ENCODE measurements around the gene NUP214. TPM values are rescaled to one million over a fixed set of nuclear protein-coding genes. Genes with fewer than 3 reads are reported as not detected.

The NUP214 gene
- polyA plus RNA-seq, 3 donors from 2014 or later = 4.9 to 20.1 (median 9.9) TPM

- DNase-seq = no peak
- peaks cover 1 to 6% of the 10 kb centered on the region in 2 donors for H3K4me1 Mint-ChIP-seq
- no peak overlapping the region for H3K4me3 Mint-ChIP-seq
- peaks cover 0 to 8% (median 2%) of the 10 kb centered on the region in 3 donors for H3K27me3 Mint-ChIP-seq (ENCODE audit: low read depth in 3 of 3)
- peaks cover 43 to 59% (median 48%) of the 10 kb centered on the region in 3 donors for H3K36me3 Mint-ChIP-seq
- H3K27ac Mint-ChIP-seq = peak overlapping the region in 2 of 6 donors; percentile 18 to 34
- peaks cover 15 to 27% (median 18%) of the 10 kb centered on the region in 6 donors for H3K9me3 Mint-ChIP-seq
Measured at GRCh38 chr9:131214876-131215275, 89.5 kb downstream of the NUP214 start.

DNA sequence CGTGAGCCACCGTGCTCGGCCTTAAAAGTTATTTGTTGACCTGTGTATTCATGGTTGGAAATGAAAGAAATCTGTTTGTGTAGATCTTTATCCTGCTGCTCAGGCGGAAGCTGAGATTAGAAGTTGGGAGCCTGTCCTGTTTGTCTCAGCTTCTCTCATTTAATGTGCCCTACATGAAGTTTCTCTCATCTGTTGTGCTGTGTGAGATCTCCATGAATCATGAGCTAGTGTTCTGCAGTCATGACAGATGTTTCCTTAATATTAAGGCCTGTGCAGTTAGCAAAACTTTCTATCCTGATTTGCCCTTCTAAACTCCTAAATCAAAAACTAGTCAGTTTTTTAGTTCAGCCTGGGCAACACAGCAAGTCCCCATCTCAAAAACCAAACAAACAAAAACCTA is 91.4 kb downstream of the NUP214 start:
- Mint-ChIP-seq H3K27me3 (ENCODE audit: low read depth in 3 of 3) (peaks cover 0 to 4% (median 0%) of the 10 kb centered on the region in 3 donors), H3K36me3 (peaks cover 26 to 41% (median 37%) of the 10 kb centered on the region in 3 donors), H3K4me3 (no peak overlapping the region), H3K4me1 (peaks cover 1 to 6% of the 10 kb centered on the region in 2 donors), H3K27ac (peak overlapping the region in 1 of 6 donors; percentile 19), H3K9me3 (peaks cover 8 to 12% (median 11%) of the 10 kb centered on the region in 6 donors)
- DNase-seq = no peak

- Mint-ChIP-seq H3K27ac (no peak overlapping the region), H3K4me3 (no peak overlapping the region), H3K36me3 (peaks cover 23 to 35% (median 33%) of the 10 kb centered on the region in 3 donors), H3K4me1 (peaks cover 1 to 6% of the 10 kb centered on the region in 2 donors), H3K9me3 (peaks cover 3 to 6% (median 5%) of the 10 kb centered on the region in 6 donors), H3K27me3 (ENCODE audit: low read depth in 3 of 3) (no peaks in the 10 kb centered on the region)
- no peak for DNase-seq
Measured at GRCh38 chr9:131217331-131218031, 92.1 kb downstream of the NUP214 start.

DNA sequence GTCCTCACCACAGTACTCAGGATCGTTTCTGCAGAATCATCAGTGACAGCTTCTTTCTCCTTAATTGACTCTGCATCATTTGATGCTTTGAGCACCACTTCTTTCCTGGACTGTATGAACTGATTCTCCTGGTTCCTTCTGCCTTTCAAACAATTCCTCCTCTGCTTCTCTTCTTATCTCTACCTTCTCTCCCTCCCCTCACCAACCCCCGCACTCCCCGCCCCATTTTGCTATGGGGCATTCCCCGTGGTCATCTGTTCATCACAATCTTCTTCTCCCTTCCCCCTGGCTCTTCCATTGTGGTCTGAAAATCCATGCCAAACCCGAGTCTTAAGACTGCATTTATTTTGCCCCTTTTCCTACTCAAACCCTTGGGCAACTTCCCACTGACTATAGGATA is 93.0 kb downstream of the NUP214 start:
- peaks cover 25 to 32% (median 31%) of the 10 kb centered on the region in 3 donors for H3K36me3 Mint-ChIP-seq
- H3K9me3 Mint-ChIP-seq = no peaks in the 10 kb centered on the region
- DNase-seq = no peak
- H3K27ac Mint-ChIP-seq = no peak overlapping the region
- H3K27me3 Mint-ChIP-seq (ENCODE audit: low read depth in 3 of 3) = no peaks in the 10 kb centered on the region
- H3K4me3 Mint-ChIP-seq = no peak overlapping the region
- peaks cover 1 to 6% of the 10 kb centered on the region in 2 donors for H3K4me1 Mint-ChIP-seq

GRCh38 chr9:131220485-131220884 is 95.1 kb downstream of the NUP214 start:
- no peak overlapping the region for H3K4me3 Mint-ChIP-seq
- H3K9me3 Mint-ChIP-seq = no peaks in the 10 kb centered on the region
- peaks cover 0 to 2% (median 0%) of the 10 kb centered on the region in 3 donors for H3K27me3 Mint-ChIP-seq (ENCODE audit: low read depth in 3 of 3)
- peaks cover 25 to 35% (median 29%) of the 10 kb centered on the region in 3 donors for H3K36me3 Mint-ChIP-seq
- peaks cover 0 to 1% of the 10 kb centered on the region in 2 donors for H3K4me1 Mint-ChIP-seq
- no peak for DNase-seq
- H3K27ac Mint-ChIP-seq = peak overlapping the region in 1 of 6 donors; percentile 53

- H3K27me3 Mint-ChIP-seq (ENCODE audit: low read depth in 3 of 3) = peaks cover 0 to 2% (median 0%) of the 10 kb centered on the region in 3 donors
- H3K4me1 Mint-ChIP-seq = peaks cover 0 to 1% of the 10 kb centered on the region in 2 donors
- no peak overlapping the region for H3K4me3 Mint-ChIP-seq
- H3K9me3 Mint-ChIP-seq = no peaks in the 10 kb centered on the region
- no peak for DNase-seq
- peak overlapping the region in 1 of 6 donors; percentile 57 for H3K27ac Mint-ChIP-seq
- H3K36me3 Mint-ChIP-seq = peaks cover 21 to 32% (median 31%) of the 10 kb centered on the region in 3 donors
Measured at GRCh38 chr9:131222460-131222859, 97.1 kb downstream of the NUP214 start.

DNA sequence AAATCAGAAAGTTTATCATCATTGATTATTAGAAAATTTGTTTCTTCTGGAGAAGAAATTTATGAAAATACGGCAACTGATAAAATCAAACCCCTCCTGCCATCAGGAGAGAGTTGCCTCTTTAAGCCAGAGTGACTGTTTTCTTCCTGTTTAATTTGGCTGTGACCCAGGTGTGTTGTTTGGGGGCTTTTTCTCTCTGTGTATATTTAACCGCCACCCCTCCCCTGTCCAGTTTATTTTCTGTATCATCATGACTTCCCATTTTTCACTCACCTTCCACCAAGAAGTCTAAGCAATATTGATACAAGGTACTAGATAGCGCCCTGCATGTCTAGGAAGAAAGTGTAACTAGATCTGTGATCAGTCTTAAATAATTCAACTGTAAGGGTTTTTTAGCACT is 100.8 kb downstream of the NUP214 start:
- Mint-ChIP-seq H3K9me3 (no peaks in the 10 kb centered on the region), H3K4me1 (no peaks in the 10 kb centered on the region), H3K4me3 (no peak overlapping the region), H3K27ac (peak overlapping the region in 1 of 6 donors; percentile 71), H3K36me3 (peaks cover 18 to 25% (median 25%) of the 10 kb centered on the region in 3 donors), H3K27me3 (ENCODE audit: low read depth in 3 of 3) (peaks cover 0 to 2% (median 2%) of the 10 kb centered on the region in 3 donors)
- DNase-seq = no peak

DNA sequence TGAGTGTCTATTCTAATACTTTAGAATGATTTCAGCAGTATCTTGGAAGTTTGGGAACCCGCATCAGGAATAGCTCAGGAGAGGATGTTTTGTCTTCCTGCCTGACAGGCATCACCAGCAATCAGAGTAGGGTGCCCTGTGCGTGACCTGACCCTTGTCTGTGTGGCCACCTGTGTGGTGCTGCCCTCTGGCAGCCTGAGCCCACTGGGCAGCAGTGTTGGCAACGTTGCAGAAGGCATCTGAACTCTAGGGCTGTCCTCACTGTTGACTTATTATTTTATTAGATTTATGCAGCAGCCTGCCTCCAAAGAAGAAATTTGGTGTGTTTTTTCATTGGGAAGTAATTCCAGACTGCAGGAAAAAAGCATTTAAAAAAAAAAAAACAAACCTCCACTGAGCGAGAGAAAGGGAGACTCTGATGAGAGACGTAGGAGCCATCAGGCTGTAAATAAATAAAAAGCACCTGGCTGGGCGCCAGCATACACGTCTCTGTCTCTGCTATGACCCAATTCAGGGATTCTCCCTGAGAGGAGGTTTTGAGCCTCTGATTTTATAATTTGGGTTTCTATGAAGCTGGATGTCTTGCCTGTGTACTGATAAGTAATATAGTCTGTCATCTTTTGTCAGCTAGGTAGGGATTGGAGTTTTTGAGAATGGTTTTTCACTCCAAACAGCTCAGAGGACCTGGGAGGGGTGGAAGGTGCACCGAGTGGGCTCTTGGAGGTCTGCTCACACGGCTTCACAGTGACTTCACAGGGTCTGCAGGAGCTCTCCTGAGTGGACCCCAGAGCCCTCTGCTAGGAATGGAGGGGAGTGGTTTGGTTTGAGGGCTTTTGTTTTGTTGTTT is 101.9 kb downstream of the NUP214 start:
- H3K36me3 Mint-ChIP-seq = peaks cover 18 to 30% (median 25%) of the 10 kb centered on the region in 3 donors
- no peaks in the 10 kb centered on the region for H3K4me1 Mint-ChIP-seq
- H3K9me3 Mint-ChIP-seq = no peaks in the 10 kb centered on the region
- DNase-seq = no peak
- H3K4me3 Mint-ChIP-seq = no peak overlapping the region
- H3K27ac Mint-ChIP-seq = no peak overlapping the region
- peaks cover 0 to 4% (median 3%) of the 10 kb centered on the region in 3 donors for H3K27me3 Mint-ChIP-seq (ENCODE audit: low read depth in 3 of 3)

- no peak for DNase-seq
- Mint-ChIP-seq H3K9me3 (no peaks in the 10 kb centered on the region), H3K4me1 (no peaks in the 10 kb centered on the region), H3K27me3 (ENCODE audit: low read depth in 3 of 3) (peaks cover 0 to 4% (median 3%) of the 10 kb centered on the region in 3 donors), H3K36me3 (peaks cover 13 to 26% (median 25%) of the 10 kb centered on the region in 3 donors), H3K4me3 (no peak overlapping the region), H3K27ac (peak overlapping the region in 1 of 6 donors; percentile 67)
Measured at GRCh38 chr9:131227959-131228460, 102.6 kb downstream of the NUP214 start.

- Mint-ChIP-seq H3K27ac (peak overlapping the region in 1 of 6 donors; percentile 66), H3K36me3 (peaks cover 13 to 26% (median 25%) of the 10 kb centered on the region in 3 donors), H3K9me3 (no peaks in the 10 kb centered on the region), H3K27me3 (ENCODE audit: low read depth in 3 of 3) (peaks cover 0 to 7% (median 5%) of the 10 kb centered on the region in 3 donors), H3K4me1 (peaks cover 8 to 9% of the 10 kb centered on the region in 2 donors), H3K4me3 (no peak overlapping the region)
- DNase-seq = no peak
Measured at GRCh38 chr9:131228988-131229387, 103.6 kb downstream of the NUP214 start.

DNA sequence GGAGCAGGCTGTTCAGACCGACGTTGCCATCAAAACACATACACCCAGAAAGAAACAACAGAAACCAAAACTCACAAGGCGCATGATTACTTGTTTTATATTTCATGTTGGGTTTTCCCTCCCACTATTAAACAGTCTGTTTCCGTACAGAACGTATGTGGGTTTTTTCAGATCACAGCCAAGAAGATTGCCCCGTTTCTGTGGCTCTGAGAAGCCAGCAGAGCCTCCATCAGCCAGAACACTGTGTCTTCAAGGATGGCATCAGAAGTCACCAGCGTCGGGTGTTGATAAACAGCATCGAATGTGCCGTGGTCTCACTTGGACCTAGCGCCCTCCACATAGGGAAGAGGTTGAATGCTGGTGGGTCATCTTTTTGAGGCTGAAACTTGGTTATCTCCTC is 108.2 kb downstream of the NUP214 start:
- peaks cover 50 to 55% of the 10 kb centered on the region in 2 donors for H3K4me1 Mint-ChIP-seq
- peak; percentile 27 to 53 (median 52) for DNase-seq
- H3K9me3 Mint-ChIP-seq = no peaks in the 10 kb centered on the region
- H3K4me3 Mint-ChIP-seq = peak overlapping the region; percentile 71 to 87 (median 85)
- peaks cover 11 to 23% (median 21%) of the 10 kb centered on the region in 3 donors for H3K36me3 Mint-ChIP-seq
- H3K27ac Mint-ChIP-seq = peak overlapping the region; percentile 98 to 100 (median 99)
- peaks cover 5 to 13% (median 11%) of the 10 kb centered on the region in 3 donors for H3K27me3 Mint-ChIP-seq (ENCODE audit: low read depth in 3 of 3)

DNA sequence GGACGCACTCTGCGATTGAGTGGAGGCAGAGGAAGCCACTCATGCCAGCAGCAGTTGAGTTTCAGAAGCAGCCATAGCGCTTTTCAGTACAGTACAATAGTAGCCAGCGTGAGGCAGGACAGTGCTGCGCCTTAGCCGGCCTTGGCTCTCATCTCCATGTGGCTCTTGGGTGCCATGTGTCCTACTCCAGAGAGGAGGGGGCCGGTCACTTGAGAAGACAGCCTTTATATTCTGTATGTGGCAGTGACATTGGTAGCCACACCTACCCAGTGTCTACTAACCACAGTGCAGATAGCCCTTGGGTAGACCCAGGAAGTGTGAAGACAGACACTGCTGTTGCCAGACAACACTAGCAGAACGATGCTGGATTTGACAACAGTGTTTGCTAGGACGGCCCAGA is 108.6 kb downstream of the NUP214 start:
- Mint-ChIP-seq H3K27ac (peak overlapping the region; percentile 98 to 100 (median 99)), H3K36me3 (peaks cover 11 to 23% (median 21%) of the 10 kb centered on the region in 3 donors), H3K27me3 (ENCODE audit: low read depth in 3 of 3) (peaks cover 5 to 13% (median 13%) of the 10 kb centered on the region in 3 donors), H3K9me3 (no peaks in the 10 kb centered on the region), H3K4me1 (peaks cover 54 to 59% of the 10 kb centered on the region in 2 donors), H3K4me3 (peak overlapping the region; percentile 71 to 87 (median 85))
- DNase-seq = peak; percentile 75 to 81 (median 75)

DNA sequence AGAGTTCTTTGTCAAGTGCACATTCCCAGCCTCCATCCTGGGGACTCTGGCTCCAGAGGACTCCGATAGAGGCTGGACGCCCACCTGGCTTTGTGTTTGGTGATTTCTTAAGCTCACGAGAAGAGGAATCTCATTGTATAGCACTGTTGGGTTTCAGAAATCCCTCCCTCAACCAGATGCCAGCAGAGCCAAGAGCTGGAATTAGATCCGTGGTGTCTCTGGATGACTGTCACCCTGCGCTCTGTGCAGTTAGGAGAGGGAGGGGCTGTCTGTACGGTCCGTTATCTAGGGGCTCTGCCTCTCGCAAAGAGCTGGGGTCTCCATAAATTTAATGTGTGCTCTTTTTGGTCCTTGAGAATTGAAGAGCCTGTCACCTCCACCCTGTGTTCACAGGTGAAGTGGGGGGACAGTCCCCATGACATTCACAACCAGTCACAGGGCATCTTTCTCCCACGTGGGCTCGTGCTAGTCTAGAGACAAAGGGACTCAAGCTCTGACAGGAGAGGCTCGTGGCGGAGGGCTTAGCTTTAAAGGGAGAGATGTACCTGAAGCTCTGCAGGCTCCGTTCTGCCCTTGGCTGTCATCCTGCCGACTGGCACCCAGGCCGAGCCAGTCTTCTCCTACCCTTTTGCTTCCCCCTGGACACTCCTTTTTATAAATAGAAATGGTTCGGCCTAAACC is 109.6 kb downstream of the NUP214 start:
- Mint-ChIP-seq H3K4me3 (peak overlapping the region in 4 of 5 donors; percentile 58 to 85 (median 74)), H3K27me3 (ENCODE audit: low read depth in 3 of 3) (peaks cover 5 to 13% (median 13%) of the 10 kb centered on the region in 3 donors), H3K9me3 (no peaks in the 10 kb centered on the region), H3K36me3 (peaks cover 9 to 24% (median 15%) of the 10 kb centered on the region in 3 donors), H3K4me1 (peaks cover 61 to 68% of the 10 kb centered on the region in 2 donors), H3K27ac (peak overlapping the region; percentile 98 to 100 (median 99))
- DNase-seq = no peak
